Chondrocyte (in vitro differentiated cells): ENCODE data around the gene E2F4. TPM values are rescaled to one million over a fixed set of nuclear protein-coding genes. Genes with fewer than 3 reads are reported as not detected.

Experiments used
- DNase-seq: peaks from one replicate; pipeline ENCODE4 v3.0.0; 2021; ENCODE audit warnings: mixed read lengths, low spot score
- H3K27ac Mint-ChIP-seq: one replicate; pipeline ENCODE4 v1.8.0; 2021; ENCODE audit warnings: mild to moderate bottlenecking, moderate library complexity, mixed read lengths; ENCODE audit not compliant: unreplicated experiment
- H3K27me3 Mint-ChIP-seq: 2 replicates; pipeline ENCODE4 v1.8.0; 2021; ENCODE audit warnings: low read depth, mixed read lengths
- H3K36me3 Mint-ChIP-seq: 2 replicates; pipeline ENCODE4 v1.8.0; 2021; ENCODE audit warnings: low read depth, mixed read lengths
- H3K4me1 Mint-ChIP-seq: 2 replicates; pipeline ENCODE4 v1.8.0; 2021; ENCODE audit warnings: low read depth, mild to moderate bottlenecking, mixed read lengths
- H3K4me3 Mint-ChIP-seq: one replicate; pipeline ENCODE4 v1.8.0; 2021; ENCODE audit warnings: mild to moderate bottlenecking, moderate library complexity, mixed read lengths; ENCODE audit not compliant: unreplicated experiment
- H3K9me3 Mint-ChIP-seq: 2 replicates; pipeline ENCODE4 v1.8.0; 2021; ENCODE audit warnings: low read depth, mixed read lengths
- CTCF ChIP-seq: fragments of 200-600 bp; sonication (generic); IDR thresholded peaks from 2 replicates; pipeline ENCODE4 v1.5.0; 2021; ENCODE audit warnings: antibody characterized with exemption, mild to moderate bottlenecking, moderate library complexity
- total RNA-seq: library from RNA; stranded (reverse); gene quantifications from 3 replicates; pipeline ENCODE4 v1.2.1, GENCODE V29; 2021

E2F4 gene
- total RNA-seq, 1 donor from 2014 or later = 33.4 TPM

- Mint-ChIP-seq H3K27ac (peak overlapping the region; percentile 24), H3K36me3 (peaks cover 19% of the 10 kb centered on the region), H3K27me3 (no peaks in the 10 kb centered on the region), H3K4me1 (peaks cover 21% of the 10 kb centered on the region), H3K4me3 (no peak overlapping the region), H3K9me3 (no peaks in the 10 kb centered on the region)
- peak; percentile 67 for DNase-seq
- TF ChIP-seq CTCF = no peak
These were observed 45.2 kb upstream of the E2F4 start for GRCh38 chr16:67146523-67147357.

GRCh38 chr16:67147437-67148140 lies 44.4 kb upstream of the E2F4 start:
- Mint-ChIP-seq H3K9me3 (no peaks in the 10 kb centered on the region), H3K27me3 (no peaks in the 10 kb centered on the region), H3K4me1 (peaks cover 21% of the 10 kb centered on the region), H3K36me3 (peaks cover 18% of the 10 kb centered on the region), H3K4me3 (no peak overlapping the region), H3K27ac (no peak overlapping the region)
- peak; percentile 39 for DNase-seq
- TF ChIP-seq CTCF = no peak

- no peak overlapping the region for H3K4me3 Mint-ChIP-seq
- H3K9me3 Mint-ChIP-seq = no peaks in the 10 kb centered on the region
- no peaks in the 10 kb centered on the region for H3K27me3 Mint-ChIP-seq
- peak overlapping the region; percentile 65 for H3K27ac Mint-ChIP-seq
- peaks cover 14% of the 10 kb centered on the region for H3K36me3 Mint-ChIP-seq
- peaks cover 21% of the 10 kb centered on the region for H3K4me1 Mint-ChIP-seq
- TF ChIP-seq CTCF = no peak
- DNase-seq = peak; percentile 43
These were observed 43.7 kb upstream of the E2F4 start for GRCh38 chr16:67148221-67148620.

GRCh38 chr16:67148656-67149275 lies 43.2 kb upstream of the E2F4 start:
- peak overlapping the region; percentile 59 for H3K4me3 Mint-ChIP-seq
- H3K9me3 Mint-ChIP-seq = no peaks in the 10 kb centered on the region
- no peaks in the 10 kb centered on the region for H3K27me3 Mint-ChIP-seq
- H3K36me3 Mint-ChIP-seq = peaks cover 11% of the 10 kb centered on the region
- H3K27ac Mint-ChIP-seq = peak overlapping the region; percentile 70
- TF ChIP-seq CTCF = no peak
- peaks cover 21% of the 10 kb centered on the region for H3K4me1 Mint-ChIP-seq
- DNase-seq = no peak
